ENCODE measurements around the gene EIF4G3.
"Not testable (repeated sequence)": the region's sequence is repeated elsewhere in the genome, so short reads cannot be mapped to it uniquely, and the experiment has no call there.

The EIF4G3 gene

DNA sequence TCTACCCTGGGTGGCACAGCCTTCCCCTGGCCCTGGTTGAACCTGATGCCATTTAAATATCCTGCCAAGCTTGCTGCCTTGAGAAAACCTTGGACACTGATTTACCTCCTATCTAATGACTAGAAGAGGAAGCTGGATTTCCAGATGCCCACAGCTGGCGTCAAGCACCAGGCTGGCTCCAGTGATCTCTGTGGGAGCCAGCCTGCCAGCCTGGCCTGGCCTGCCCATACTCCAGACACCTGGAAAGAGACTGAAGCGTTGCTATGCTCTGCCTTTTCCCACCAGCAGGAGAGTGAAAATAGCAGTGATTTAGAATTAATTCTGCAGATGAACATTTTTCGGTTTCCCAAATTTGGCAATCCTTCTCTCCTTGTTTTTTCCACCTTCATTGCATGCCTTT is 11.5 kb upstream of the EIF4G3 start:
- DNase-seq = no peak

DNA sequence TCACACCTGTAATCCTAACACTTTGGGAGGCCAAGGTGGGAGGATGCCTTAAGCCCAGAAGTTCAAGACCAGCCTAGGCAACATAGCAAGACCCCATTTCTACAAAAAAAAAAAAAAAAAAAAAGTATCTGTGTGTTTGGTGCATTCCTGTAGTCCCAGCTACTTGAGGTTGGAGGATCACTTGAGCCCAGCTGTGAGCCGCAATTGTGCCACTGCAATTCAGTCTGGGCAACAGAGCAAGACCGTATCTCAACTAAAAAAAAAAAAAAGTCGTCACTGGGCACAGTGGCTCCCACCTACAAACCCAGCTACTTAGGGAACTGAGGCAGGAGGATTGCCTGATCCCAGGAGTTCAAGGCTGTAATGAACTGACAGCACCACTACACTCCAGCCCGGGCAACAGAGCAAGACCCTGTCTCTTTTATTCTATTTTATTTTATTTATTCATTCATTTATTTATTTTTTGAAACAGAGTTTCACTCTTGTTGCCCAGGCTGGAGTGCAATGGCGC is 8.6 kb upstream of the EIF4G3 start:
- no peak for DNase-seq

- DNase-seq = no peak
Observed at GRCh38 chr1:21184276-21184675, 7.6 kb upstream of the EIF4G3 start.

- no peak for DNase-seq
Observed at GRCh38 chr1:21182181-21182731, 5.6 kb upstream of the EIF4G3 start.

- not testable (repeated sequence) for DNase-seq
Observed at GRCh38 chr1:21178271-21178670, 1.6 kb upstream of the EIF4G3 start.

- peak; percentile 62 for DNase-seq
Observed at GRCh38 chr1:21175670-21176581, 771 bp downstream of the EIF4G3 start.

DNA sequence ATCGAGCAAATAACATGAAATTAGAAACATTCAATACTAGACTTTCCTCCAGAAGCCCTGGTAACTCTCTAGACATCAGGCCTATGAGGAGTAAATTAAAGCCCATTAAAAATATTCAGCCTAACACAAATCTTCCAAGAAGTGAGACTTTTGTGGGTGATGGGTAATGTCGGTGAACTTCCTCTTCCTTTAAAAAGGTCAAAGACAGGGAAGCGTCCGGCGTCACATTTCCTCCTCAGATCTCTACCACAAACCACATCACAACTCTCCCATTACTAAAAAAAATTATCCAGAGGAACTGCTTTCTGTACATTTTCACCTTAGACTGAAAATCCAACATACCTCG is 1.4 kb downstream of the EIF4G3 start:
- no peak for DNase-seq

GRCh38 chr1:21174654-21175323 is 1.9 kb downstream of the EIF4G3 start:
- no peak for DNase-seq

GRCh38 chr1:21174230-21174629 is 2.5 kb downstream of the EIF4G3 start:
- DNase-seq = no peak

- DNase-seq = not testable (repeated sequence)
Observed at GRCh38 chr1:21173096-21173495, 3.6 kb downstream of the EIF4G3 start.

DNA sequence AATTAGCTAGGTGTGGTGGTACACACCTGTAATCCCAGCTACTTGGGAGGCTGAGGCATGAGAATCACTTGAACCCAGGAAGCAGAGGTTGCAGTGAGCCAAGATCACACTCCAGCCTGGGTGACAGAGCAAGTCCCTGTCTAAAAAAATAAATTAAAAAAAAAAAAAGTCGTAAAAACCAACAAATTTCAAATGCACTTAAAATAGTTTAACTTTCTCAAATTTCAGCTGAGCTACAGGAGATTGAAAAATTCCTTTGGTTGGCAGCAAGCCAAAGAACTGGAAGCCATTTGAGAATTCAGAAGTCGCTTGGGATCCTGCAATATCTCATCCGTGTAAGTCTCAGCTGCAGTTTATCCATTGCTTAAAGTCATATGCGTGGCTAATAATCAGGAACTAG is 5.9 kb downstream of the EIF4G3 start:
- not testable (repeated sequence) for DNase-seq

DNA sequence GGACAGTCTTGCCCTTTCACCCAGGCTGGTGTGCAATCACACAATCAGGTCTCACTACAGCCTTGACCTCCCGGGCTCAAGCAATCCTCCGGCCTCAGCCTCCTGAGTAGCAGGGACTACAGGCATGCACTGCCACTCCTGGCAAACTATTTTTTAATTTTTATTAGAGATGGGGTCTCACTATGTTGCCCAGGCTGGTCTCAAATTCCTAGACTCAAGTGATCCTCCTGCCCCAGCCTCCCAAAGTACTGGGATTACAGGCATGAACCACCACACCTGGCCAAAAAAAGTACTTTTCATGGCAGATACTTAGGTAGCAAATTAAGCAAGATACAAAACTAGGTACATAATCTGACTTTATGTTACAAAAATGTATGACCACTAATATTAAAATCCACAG is 8.3 kb downstream of the EIF4G3 start:
- DNase-seq = no peak

DNA sequence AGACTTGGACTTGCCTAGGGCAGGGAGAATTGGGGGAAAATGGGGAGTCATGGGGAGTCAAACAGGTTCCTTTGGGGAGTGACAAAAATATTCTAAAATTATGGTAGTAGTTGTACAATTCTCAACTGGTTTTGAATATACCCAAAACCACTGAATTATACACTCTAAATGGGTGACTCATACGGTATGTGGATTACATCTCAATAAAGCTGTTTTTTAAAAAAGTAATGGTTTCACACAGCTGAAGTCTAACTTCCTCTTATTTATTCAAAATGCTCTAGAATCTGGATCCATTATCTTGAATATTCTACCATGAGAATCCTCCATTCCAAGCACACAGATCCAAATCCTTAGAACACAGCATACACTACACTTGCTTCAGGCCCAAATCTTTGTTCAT is 11.1 kb downstream of the EIF4G3 start:
- no peak for DNase-seq

GRCh38 chr1:21165076-21165475 is 11.6 kb downstream of the EIF4G3 start:
- no peak for DNase-seq

GRCh38 chr1:21164266-21164665 is 12.4 kb downstream of the EIF4G3 start:
- no peak for DNase-seq

GRCh38 chr1:21162740-21163464 is 13.8 kb downstream of the EIF4G3 start:
- DNase-seq = no peak

- no peak for DNase-seq
Observed at GRCh38 chr1:21161842-21162241, 14.9 kb downstream of the EIF4G3 start.

DNA sequence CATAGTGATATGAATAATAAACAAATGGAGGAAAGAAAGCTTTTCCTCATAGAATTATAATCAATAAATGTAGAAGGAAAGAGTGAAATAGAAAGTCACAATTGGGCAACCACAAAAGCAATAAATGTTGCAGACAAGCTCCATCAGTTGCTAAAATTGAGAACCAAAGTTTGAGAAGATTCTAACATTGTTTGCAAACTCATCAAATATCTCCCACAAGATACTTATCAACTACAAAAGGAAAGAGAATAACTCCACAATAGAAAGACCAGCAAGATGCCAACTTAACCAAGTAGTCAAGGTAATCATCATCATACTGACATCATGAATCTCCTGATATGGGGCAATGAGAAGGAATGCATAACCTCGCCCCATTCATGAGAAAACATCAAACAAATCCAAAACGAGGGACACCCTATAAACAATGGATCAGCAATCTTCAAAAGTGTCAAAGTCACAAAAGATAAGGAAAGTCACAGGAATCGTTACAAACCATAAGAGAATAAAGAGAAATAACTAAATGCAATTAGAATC is 16.4 kb downstream of the EIF4G3 start:
- no peak for DNase-seq

DNA sequence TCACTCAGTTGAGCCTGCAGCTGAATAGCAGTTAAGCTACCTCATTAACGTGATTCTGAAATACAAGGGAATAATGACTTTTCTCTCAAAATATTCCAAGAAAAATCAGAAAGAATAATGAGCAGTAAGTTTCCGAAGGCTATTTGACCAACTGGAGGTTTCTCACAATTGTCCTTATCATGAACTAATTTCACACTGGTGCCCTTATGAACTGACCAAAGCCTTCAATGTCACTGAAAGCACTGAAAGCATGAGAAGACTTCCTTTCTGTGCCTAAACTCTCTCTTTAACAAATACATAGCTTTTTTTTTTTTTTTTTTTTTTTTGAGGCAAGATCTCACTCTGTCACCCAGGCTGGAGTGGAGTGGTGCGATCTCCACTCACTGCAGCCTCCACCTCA is 18.8 kb downstream of the EIF4G3 start:
- DNase-seq = no peak

DNA sequence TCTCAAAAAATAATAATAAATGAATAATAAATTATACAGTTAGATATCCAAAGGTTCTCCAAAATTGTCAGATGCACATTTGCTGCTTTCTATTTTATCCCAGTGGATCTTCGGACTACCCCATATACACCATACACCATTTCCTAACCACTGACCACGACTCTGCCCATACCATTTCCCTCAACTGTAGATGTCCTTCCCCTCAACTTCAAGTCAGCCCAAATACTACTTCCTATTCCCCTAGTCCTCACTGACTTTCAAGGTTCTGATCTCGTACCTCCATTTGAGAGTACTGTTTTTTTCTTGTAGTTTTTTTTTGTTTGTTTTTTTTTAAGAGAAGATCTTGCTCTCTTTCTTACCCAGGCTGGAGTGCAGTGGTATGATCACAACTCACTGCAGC is 19.6 kb downstream of the EIF4G3 start:
- DNase-seq = no peak

DNA sequence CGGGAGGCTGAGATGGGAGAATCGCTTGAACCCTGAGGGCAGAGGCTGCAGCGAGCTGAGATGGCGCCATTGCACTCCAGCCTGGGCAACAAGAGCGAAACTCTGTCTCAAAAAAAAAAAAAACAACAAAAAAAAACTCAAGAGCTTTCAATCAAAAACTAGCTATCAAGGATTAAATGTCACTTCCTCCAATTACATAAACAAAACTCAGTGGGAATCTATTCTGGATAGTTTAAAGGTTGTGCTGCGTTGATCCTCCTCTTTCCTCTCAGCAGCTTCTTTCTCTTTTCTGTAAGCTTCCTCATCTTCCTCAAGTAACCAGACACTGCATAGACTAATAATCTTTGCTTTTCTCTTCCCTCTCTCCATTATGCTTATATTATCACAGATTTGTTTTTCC is 20.7 kb downstream of the EIF4G3 start:
- DNase-seq = no peak

- DNase-seq = no peak
Observed at GRCh38 chr1:21154717-21155116, 22.0 kb downstream of the EIF4G3 start.

DNA sequence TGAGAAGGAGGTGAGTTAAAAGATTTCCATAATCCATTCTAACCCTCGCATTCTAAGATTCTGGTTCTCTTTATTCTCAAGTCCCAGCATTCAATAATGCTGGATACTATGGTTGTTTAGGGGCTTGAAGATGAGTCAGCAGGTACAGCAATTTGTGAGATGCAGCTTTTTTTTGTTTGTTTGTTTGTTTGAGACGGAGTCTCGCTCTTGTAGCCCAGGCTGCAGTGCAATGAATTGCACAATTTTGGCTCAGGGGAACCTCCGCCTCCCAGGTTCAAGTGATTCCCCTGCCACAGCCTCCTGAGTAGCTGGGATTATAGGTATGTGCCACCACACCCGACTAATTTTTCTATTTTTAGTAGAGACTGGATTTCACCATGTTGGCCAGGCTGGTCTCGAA is 23.3 kb downstream of the EIF4G3 start:
- no peak for DNase-seq

Data from islet precursor cell (in vitro differentiated cells).